GM18909 (cell line): ENCODE data around the gene CIZ1.
A peak's percentile ranks its signal among the peaks of the same experiment; 100 is the strongest.
"Not testable (repeated sequence)": the region's sequence is repeated elsewhere in the genome, so short reads cannot be mapped to it uniquely, and the experiment has no call there.

ENCODE experiments used
- ATAC-seq: cut with Tn5 transposase; IDR thresholded peaks from one replicate; pipeline ENCODE4 v1.9.1; 2021; ENCODE audit warnings: mild to moderate bottlenecking; ENCODE audit not compliant: unreplicated experiment, poor library complexity

Gene CIZ1, protein sequence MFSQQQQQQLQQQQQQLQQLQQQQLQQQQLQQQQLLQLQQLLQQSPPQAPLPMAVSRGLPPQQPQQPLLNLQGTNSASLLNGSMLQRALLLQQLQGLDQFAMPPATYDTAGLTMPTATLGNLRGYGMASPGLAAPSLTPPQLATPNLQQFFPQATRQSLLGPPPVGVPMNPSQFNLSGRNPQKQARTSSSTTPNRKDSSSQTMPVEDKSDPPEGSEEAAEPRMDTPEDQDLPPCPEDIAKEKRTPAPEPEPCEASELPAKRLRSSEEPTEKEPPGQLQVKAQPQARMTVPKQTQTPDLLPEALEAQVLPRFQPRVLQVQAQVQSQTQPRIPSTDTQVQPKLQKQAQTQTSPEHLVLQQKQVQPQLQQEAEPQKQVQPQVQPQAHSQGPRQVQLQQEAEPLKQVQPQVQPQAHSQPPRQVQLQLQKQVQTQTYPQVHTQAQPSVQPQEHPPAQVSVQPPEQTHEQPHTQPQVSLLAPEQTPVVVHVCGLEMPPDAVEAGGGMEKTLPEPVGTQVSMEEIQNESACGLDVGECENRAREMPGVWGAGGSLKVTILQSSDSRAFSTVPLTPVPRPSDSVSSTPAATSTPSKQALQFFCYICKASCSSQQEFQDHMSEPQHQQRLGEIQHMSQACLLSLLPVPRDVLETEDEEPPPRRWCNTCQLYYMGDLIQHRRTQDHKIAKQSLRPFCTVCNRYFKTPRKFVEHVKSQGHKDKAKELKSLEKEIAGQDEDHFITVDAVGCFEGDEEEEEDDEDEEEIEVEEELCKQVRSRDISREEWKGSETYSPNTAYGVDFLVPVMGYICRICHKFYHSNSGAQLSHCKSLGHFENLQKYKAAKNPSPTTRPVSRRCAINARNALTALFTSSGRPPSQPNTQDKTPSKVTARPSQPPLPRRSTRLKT

GRCh38 chr9:128191406-128192046 lies at the start of gene CIZ1:
Gene CIZ1 (minus strand): TSS chr9:128191572. CDS start chr9:128190857, 715 bp downstream.
- ATAC-seq, result peak; percentile 85

DNA sequence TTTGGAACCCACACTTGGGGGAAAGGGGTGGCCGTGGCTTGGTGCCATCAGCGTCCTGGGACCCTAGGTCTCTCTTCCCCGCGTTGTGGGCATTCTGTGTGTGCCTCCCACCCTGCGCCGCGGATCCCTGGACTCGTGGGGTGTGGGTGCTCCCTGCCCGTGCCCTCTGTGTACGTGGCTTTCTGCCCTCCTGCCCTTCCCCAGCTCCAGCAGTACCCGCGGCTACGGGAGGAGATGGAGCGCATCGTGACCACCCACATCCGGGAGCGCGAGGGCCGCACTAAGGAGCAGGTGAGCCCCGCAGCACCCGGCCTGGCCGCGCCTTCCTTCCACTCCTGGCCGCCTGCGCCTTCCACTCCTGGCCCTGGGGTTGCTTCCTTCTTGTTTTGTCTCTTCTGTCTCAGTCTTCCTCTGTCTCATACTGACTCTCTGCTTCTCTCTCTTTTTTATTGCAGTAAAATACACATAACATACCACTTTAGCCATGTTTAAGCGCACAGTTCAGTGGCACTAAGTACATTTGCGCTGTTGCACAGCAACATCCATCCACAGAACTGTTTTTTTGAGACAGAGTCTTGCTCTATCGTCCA lies 42.5 kb upstream of the CIZ1 start:
- ATAC-seq, result no peak

- ATAC-seq, result no peak
Measured at GRCh38 chr9:128232528-128233428, 41.4 kb upstream of the CIZ1 start.

DNA sequence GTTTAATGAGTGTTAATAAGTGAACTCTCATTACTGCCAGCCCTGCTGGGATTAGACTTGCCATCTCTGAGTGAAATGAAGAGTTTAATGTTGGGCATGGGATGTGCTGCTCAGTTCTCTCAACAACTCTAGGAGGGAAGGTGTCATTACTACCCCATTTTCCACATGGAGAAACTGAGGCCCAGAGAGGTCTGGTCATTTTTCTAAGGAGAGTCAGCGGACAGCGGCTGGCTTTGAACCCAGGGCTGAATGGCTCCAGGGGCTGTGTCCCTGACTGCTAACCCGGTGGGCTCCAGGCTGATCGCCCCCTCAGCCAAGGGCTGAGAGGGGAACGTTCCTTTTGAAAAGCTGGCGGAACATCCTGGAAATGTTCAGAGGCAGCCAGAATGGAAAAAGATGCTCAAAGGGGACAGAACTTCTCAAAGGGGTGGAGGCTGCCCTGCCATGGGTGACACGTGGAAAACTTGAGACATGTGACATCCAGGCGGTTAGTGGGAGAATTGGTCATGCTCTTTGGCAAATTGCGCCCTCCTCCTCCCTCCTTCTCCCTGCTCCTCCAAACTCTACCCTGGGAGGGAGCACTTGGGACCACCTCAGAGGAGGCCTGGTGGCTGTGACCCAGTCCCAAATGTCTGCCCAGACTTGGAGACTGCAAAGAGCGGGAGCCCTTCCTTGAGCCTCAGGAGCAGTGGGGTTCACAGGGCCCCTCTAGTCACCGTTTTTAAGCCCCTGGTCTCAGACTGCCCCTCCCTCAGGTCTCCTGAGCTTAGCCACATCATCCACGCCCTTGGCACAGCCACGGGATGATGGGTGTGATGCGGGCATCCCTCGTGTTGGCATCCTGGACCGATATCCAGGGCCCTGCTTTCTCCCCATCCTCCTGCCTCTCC lies 40.5 kb upstream of the CIZ1 start:
- no peak for ATAC-seq

- not testable (repeated sequence) for ATAC-seq
Measured at GRCh38 chr9:128230897-128231296, 39.5 kb upstream of the CIZ1 start.

DNA sequence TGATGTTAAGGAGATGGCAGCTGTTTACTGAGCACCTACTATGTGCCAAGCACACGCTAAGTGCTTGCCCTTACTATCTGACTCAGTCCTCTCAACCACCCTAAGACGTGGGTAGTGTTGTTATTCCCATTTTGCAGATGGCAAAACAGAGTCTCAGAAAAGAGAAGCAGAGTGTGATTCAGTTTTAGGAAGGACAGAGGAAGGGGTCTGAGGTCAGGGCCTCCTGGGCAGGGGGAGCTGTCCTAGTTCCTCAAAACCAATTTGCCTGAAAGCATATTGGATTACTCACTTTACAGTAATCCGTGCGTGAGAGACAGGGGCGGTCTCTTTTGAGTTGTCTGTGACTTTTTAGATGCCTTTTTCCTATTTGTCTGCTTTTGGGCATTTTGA lies 35.0 kb upstream of the CIZ1 start:
- ATAC-seq, result no peak

DNA sequence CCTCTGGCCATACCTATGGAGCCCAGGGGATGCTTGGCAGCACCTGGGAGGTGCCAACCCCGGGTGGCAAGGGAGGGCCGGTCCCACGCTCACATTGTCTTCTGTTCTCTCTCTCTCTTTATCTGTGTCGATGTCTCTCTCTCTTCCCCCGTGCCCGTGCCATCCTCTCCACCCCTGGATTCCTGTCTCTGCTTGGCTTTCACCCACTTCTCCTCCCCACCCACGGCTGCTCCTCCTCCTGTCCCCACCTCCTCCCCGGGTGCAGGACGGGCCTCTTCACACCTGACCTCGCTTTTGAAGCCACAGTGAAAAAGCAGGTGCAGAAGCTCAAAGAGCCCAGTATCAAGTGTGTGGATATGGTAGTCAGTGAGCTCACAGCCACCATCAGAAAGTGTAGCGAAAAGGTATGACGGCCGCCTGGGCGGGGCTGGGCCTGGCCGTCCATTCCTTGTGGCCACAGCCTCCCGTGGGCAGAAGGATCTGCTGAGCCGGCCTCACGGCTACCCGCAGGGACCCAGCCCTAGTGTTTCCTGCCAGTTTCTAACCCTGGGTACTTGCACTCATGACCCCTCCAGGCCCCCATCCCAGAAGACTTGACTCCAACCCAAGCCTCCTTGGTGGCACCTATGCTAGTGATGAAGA lies 34.5 kb upstream of the CIZ1 start:
- no peak for ATAC-seq

GRCh38 chr9:128224877-128225276 lies 33.5 kb upstream of the CIZ1 start:
- no peak for ATAC-seq

- ATAC-seq, result no peak
Measured at GRCh38 chr9:128222880-128223670, 31.7 kb upstream of the CIZ1 start.

DNA sequence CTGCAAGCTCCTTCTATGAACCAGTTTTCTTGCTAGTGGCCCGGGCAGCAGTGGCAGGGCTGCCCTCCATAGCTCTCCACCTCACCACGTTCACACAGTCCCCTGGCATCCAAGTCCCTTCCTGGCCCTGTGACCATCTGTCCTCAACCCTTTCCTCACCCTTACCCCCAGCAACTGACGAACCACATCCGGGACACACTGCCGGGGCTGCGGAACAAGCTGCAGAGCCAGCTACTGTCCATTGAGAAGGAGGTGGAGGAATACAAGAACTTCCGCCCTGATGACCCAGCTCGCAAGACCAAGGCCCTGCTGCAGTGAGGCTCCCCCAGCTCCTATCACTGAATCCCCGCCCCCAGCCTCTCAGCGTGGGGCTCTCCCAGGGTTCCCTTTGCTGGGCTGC lies 30.7 kb upstream of the CIZ1 start:
- ATAC-seq, result no peak

GRCh38 chr9:128219831-128220230 lies 28.5 kb upstream of the CIZ1 start:
- ATAC-seq, result no peak

DNA sequence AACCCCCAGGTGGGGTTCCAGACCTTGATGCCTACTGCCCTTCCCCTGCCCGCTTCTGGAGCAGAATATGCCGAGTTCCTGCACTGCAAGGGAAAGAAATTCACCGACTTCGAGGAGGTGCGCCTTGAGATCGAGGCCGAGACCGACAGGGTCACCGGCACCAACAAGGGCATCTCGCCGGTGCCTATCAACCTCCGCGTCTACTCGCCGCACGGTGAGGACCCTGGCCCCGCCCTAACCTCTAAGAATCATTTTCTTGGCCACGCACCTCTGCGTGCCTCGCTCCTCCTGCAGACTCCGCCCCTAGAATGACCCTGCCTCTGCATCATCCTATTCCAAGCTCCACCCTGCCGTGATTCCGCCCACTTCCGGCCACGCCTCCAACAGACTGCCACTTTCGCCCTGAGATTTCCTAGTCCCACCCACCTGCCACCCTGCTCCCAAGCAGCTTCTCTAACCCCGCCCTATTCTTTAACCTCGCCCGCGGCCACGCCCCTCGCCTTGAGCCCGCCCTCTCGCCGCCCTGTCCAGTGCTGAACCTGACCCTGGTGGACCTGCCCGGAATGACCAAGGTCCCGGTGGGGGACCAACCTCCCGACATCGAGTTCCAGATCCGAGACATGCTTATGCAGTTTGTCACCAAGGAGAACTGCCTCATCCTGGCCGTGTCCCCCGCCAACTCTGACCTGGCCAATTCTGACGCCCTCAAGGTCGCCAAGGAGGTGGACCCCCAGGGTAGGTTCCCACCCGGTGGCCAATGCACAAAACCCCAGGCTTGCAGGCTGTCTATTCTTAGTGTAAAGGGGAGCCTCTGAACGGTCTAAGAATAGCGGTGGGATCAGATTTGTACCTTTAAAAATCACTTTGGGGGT lies 27.4 kb upstream of the CIZ1 start:
- peak; percentile 84 for ATAC-seq

- ATAC-seq, result no peak
Measured at GRCh38 chr9:128218172-128218517, 26.8 kb upstream of the CIZ1 start.

- ATAC-seq, result no peak
Measured at GRCh38 chr9:128216781-128217553, 25.6 kb upstream of the CIZ1 start.

- no peak for ATAC-seq
Measured at GRCh38 chr9:128215491-128216409, 24.4 kb upstream of the CIZ1 start.
